RCC 7860 (cell line): ENCODE data around the gene PCSK9.
A peak's percentile ranks its signal among the peaks of the same experiment; 100 is the strongest.
"Not testable (repeated sequence)": the region's sequence is repeated elsewhere in the genome, so short reads cannot be mapped to it uniquely, and the experiment has no call there.

ENCODE experiments used
- DNase-seq: peaks from one replicate; pipeline ENCODE4 v3.0.0-alpha.2; 2015; ENCODE audit warnings: low spot score
- FAIRE-seq: peaks from 2 replicates; lab custom pipeline; 2012; peaks lifted over from hg19 to GRCh38; lab: Jason Lieb, UNC

Gene PCSK9

GRCh38 chr1:55073187-55073916, 34.0 kb downstream of the PCSK9 start:
- FAIRE-seq, result no peak
- no peak for DNase-seq

- FAIRE-seq (no peak), DNase-seq (no peak)
Measured at GRCh38 chr1:55074455-55074854, 35.1 kb downstream of the PCSK9 start.

GRCh38 chr1:55076356-55076755, 37.0 kb downstream of the PCSK9 start:
- no peak for FAIRE-seq

GRCh38 chr1:55078470-55078869, 39.1 kb downstream of the PCSK9 start:
- FAIRE-seq (no peak), DNase-seq (no peak)

More at GRCh38 chr1:55076356-55076755, 37.0 kb downstream of the PCSK9 start:
- DNase-seq, result no peak

GRCh38 chr1:55079651-55080050, 40.3 kb downstream of the PCSK9 start:
- FAIRE-seq (no peak), DNase-seq (no peak)

GRCh38 chr1:55081188-55081904, 42.0 kb downstream of the PCSK9 start:
- DNase-seq (peak; percentile 22), FAIRE-seq (no peak)

- DNase-seq, result no peak
- FAIRE-seq, result no peak
Measured at GRCh38 chr1:55081905-55082296, 42.6 kb downstream of the PCSK9 start.

- FAIRE-seq (no peak), DNase-seq (no peak)
Measured at GRCh38 chr1:55084257-55084656, 44.9 kb downstream of the PCSK9 start.

GRCh38 chr1:55087439-55087838, 48.1 kb downstream of the PCSK9 start:
- FAIRE-seq, result no peak
- no peak for DNase-seq

- DNase-seq (no peak), FAIRE-seq (no peak)
Measured at GRCh38 chr1:55088413-55088812, 49.1 kb downstream of the PCSK9 start.

GRCh38 chr1:55089683-55090082, 50.3 kb downstream of the PCSK9 start:
- no peak for FAIRE-seq
- no peak for DNase-seq

GRCh38 chr1:55092475-55092874, 53.1 kb downstream of the PCSK9 start:
- DNase-seq (no peak), FAIRE-seq (no peak)

- DNase-seq, result no peak
- FAIRE-seq, result no peak
Measured at GRCh38 chr1:55095095-55095494, 55.7 kb downstream of the PCSK9 start.

- no peak for FAIRE-seq
- DNase-seq, result no peak
Measured at GRCh38 chr1:55103891-55104290, 64.5 kb downstream of the PCSK9 start.

GRCh38 chr1:55107101-55107500, 67.8 kb downstream of the PCSK9 start:
- DNase-seq (no peak), FAIRE-seq (no peak)

GRCh38 chr1:55109005-55109404, 69.7 kb downstream of the PCSK9 start:
- not testable (repeated sequence) for FAIRE-seq, DNase-seq
